ENCODE results near the gene KCNH2.

Gene KCNH2

DNA sequence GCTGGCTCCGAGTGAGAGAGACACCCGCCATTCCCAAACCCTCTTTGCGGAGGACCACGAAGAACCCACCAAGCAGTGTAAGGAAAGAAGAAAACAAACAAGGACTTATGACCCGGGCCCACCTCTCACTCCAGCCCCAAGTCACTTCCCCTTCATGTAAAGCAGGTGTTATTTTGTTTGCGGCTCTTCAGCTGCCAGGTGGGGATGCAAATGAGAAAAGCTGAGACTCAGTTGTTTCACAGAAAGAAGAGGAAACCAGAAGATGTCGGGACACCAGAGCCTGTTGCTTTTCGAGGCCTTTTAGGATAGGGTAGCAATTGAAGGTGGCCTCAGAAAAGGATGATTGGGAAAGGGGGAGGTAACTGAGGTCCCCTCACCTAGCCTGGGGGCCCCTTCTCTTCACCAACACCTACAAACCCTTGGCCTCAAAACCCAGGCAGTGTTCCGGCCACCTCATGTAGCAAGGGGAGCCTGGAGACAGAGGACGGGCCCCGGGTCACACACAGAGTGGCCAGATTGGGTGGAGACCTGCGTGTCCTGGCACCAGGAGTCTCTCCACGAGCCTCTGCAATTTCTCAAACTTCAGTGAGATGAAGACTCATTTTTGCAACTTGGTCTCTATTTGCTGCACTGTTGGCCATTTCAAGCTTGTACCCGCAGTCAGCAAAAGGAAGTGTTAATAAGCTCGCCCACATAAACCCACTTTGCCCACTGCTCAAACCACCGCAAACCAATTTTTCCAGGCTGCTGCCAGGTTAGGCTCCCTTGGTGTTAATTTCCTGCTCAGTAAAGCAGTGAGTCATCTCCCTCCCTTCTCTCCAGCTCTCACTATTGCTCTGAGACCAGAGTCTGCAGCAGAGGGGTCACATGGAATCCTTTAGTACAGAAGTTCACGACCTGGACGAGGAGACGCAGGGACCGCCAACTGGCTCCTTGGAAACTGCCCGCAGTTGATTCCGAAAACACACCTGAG is 80.3 kb downstream of the KCNH2 start (continued):
- TF ChIP-seq ZNF433 (tag by site-specific recombination; IDR thresholded peaks at IDR 0.05; ENCODE audit: low read depth) (no peak), ZNF585B (tag by site-specific recombination; IDR thresholded peaks at IDR 0.05) (no peak), ZNF391 (tag by site-specific recombination; IDR thresholded peaks at IDR 0.05; ENCODE audit: borderline replicate concordance, low read depth) (no peak), ZNF394 (tag by site-specific recombination; IDR thresholded peaks at IDR 0.05; ENCODE audit: borderline replicate concordance) (no peak), ZNF837 (tag by site-specific recombination; IDR thresholded peaks at IDR 0.05) (no peak), ZFP69B (tag by site-specific recombination; IDR thresholded peaks at IDR 0.05) (no peak), ZNF473 (tag by site-specific recombination; IDR thresholded peaks at IDR 0.05) (no peak), ZNF501 (tag by site-specific recombination; IDR thresholded peaks at IDR 0.05) (no peak), ZNF10 (tag by site-specific recombination; IDR thresholded peaks at IDR 0.05) (no peak)
- TF ChIP-seq, protein P1, sequence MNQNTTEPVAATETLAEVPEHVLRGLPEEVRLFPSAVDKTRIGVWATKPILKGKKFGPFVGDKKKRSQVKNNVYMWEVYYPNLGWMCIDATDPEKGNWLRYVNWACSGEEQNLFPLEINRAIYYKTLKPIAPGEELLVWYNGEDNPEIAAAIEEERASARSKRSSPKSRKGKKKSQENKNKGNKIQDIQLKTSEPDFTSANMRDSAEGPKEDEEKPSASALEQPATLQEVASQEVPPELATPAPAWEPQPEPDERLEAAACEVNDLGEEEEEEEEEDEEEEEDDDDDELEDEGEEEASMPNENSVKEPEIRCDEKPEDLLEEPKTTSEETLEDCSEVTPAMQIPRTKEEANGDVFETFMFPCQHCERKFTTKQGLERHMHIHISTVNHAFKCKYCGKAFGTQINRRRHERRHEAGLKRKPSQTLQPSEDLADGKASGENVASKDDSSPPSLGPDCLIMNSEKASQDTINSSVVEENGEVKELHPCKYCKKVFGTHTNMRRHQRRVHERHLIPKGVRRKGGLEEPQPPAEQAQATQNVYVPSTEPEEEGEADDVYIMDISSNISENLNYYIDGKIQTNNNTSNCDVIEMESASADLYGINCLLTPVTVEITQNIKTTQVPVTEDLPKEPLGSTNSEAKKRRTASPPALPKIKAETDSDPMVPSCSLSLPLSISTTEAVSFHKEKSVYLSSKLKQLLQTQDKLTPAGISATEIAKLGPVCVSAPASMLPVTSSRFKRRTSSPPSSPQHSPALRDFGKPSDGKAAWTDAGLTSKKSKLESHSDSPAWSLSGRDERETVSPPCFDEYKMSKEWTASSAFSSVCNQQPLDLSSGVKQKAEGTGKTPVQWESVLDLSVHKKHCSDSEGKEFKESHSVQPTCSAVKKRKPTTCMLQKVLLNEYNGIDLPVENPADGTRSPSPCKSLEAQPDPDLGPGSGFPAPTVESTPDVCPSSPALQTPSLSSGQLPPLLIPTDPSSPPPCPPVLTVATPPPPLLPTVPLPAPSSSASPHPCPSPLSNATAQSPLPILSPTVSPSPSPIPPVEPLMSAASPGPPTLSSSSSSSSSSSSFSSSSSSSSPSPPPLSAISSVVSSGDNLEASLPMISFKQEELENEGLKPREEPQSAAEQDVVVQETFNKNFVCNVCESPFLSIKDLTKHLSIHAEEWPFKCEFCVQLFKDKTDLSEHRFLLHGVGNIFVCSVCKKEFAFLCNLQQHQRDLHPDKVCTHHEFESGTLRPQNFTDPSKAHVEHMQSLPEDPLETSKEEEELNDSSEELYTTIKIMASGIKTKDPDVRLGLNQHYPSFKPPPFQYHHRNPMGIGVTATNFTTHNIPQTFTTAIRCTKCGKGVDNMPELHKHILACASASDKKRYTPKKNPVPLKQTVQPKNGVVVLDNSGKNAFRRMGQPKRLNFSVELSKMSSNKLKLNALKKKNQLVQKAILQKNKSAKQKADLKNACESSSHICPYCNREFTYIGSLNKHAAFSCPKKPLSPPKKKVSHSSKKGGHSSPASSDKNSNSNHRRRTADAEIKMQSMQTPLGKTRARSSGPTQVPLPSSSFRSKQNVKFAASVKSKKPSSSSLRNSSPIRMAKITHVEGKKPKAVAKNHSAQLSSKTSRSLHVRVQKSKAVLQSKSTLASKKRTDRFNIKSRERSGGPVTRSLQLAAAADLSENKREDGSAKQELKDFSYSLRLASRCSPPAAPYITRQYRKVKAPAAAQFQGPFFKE (tag by site-specific recombination; IDR thresholded peaks at IDR 0.05; ENCODE audit: borderline replicate concordance), result no peak
- TF ChIP-seq, protein P2, sequence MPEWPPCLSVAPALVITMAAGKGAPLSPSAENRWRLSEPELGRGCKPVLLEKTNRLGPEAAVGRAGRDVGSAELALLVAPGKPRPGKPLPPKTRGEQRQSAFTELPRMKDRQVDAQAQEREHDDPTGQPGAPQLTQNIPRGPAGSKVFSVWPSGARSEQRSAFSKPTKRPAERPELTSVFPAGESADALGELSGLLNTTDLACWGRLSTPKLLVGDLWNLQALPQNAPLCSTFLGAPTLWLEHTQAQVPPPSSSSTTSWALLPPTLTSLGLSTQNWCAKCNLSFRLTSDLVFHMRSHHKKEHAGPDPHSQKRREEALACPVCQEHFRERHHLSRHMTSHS (tag by site-specific recombination; IDR thresholded peaks at IDR 0.05), result no peak

DNA sequence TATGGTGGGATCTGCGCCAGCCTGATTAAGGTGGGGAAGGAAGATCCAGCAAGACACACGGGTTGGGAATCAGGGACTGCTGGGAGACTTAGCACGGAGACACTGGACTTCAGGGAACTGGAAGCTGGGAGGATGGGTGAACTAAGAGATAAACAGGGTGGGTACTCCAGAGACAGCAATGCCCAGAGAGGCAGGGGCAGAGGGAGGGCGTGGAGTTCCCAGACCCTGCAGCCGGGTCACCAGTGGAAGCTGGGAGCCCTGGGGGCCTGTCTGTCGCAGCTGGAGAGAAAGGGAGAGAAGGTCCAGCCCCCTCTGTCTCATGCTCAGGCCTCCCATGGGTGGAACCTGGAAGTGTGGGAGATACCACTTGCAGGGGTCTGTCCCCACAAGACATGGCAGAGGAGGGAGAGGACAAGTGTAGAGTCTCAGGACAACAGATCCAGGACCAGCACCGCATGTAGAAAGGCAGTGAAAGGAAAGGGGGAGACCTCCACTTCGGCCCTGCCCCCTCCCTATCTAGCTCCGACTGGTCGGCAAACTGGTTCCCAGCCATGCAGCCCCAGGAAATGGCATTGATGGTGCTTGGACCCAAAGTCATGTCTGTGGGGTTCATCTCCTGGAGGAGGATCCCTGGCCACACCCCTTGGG is 81.4 kb downstream of the KCNH2 start:
- CTCF ChIA-PET, result interaction anchor here (0.9 to 2.9 kb wide), 3 partner anchors 21 to 88 kb away, joined by 3 to 22 read pairs (median 3); no protein-coding TSS in a partner anchor
- Histone ChIP-seq H3K4me3 (ENCODE audit: low read depth, low read length) (no peak overlapping the region), H3K4me1 (ENCODE audit: control insufficient read depth, insufficient read depth, low read length) (no peaks in the 10 kb centered on the region), H3K9me3 (ENCODE audit: control insufficient read depth, insufficient read depth, low read depth, low read length) (no peaks in the 10 kb centered on the region), H3K36me3 (ENCODE audit: control insufficient read depth in 2 of 2, insufficient read depth in 1 of 2, low read length in 2 of 2) (no peaks in the 10 kb centered on the region), H3K27ac (ENCODE audit: extremely low read depth, low read depth, low read length) (no peak overlapping the region)
- POLR2A ChIA-PET, result no interaction called here
- TF ChIP-seq, protein P3, sequence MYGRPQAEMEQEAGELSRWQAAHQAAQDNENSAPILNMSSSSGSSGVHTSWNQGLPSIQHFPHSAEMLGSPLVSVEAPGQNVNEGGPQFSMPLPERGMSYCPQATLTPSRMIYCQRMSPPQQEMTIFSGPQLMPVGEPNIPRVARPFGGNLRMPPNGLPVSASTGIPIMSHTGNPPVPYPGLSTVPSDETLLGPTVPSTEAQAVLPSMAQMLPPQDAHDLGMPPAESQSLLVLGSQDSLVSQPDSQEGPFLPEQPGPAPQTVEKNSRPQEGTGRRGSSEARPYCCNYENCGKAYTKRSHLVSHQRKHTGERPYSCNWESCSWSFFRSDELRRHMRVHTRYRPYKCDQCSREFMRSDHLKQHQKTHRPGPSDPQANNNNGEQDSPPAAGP (tag by site-specific recombination; IDR thresholded peaks at IDR 0.05), result no peak
- TF ChIP-seq, protein P4, sequence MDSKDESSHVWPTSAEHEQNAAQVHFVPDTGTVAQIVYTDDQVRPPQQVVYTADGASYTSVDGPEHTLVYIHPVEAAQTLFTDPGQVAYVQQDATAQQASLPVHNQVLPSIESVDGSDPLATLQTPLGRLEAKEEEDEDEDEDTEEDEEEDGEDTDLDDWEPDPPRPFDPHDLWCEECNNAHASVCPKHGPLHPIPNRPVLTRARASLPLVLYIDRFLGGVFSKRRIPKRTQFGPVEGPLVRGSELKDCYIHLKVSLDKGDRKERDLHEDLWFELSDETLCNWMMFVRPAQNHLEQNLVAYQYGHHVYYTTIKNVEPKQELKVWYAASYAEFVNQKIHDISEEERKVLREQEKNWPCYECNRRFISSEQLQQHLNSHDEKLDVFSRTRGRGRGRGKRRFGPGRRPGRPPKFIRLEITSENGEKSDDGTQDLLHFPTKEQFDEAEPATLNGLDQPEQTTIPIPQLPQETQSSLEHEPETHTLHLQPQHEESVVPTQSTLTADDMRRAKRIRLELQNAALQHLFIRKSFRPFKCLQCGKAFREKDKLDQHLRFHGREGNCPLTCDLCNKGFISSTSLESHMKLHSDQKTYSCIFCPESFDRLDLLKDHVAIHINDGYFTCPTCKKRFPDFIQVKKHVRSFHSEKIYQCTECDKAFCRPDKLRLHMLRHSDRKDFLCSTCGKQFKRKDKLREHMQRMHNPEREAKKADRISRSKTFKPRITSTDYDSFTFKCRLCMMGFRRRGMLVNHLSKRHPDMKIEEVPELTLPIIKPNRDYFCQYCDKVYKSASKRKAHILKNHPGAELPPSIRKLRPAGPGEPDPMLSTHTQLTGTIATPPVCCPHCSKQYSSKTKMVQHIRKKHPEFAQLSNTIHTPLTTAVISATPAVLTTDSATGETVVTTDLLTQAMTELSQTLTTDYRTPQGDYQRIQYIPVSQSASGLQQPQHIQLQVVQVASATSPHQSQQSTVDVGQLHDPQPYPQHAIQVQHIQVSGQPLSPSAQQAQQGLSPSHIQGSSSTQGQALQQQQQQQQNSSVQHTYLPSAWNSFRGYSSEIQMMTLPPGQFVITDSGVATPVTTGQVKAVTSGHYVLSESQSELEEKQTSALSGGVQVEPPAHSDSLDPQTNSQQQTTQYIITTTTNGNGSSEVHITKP (tag by site-specific recombination; IDR thresholded peaks at IDR 0.05), result peak; percentile 66

Measured in HEK293 (cell line).